CD4-positive, alpha-beta T cell treated with Interferon gamma for 1 hour (primary cell): ENCODE results near the gene CRACR2B.

Source experiments
- DNase-seq: peaks from one replicate; pipeline ENCODE4 v3.0.0-alpha.2; 2020

CRACR2B gene

DNA sequence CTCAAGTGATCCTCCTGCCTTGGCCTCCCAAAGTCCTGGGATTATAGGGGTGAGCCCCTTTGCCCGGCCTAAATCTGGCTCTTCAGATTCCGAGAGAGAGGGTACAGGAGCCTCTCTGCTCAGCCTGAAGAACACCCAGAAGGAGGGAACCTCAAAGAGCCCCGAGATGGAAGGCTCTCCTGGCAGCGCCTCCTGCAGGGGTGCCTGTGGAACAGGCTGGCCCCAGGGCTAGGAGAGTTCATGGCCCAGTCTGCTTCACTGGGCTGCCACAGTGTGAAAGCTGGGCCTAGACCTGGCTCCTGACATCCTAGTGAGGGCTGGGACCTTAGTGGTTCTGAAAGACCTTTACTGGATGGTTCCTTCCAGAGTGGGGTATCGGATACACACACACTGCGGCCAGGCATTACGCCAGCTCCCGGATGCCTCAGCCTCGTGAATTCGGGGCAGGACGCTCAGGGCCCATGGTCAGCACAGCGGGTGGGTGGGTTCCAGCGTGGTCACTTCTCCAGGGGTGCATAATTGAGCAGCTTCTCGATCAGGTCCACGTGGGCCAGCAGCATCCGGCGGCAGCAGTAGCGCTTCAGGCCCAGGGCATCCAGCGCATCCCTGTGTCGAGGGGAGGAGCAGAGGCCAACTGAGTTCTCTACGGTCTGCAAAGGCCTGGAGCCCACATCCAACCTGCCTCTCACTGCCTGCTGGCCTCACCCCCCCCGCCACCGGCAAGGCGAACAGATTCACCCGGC lies 12.3 kb downstream of the CRACR2B start:
- no peak for DNase-seq

DNA sequence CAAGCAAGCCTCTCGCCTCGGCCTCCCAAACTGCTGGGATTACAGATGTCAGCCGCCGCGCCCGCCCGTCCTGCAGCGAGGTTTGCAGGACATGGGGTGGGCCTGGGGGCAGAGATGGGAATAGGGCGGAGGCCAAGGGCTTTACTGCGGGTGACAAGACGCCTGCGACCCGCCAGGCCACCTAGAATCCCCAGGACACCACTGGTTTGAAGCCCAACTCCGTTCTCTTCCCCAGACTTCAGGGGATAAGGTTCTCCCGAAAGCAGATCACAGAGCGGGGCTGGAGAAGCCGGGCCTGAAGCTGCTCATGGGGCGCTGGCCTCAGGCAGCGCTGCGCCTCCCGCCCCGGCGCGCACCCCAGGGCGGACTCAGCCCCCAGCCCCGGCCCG lies 14.3 kb downstream of the CRACR2B start:
- no peak for DNase-seq

DNA sequence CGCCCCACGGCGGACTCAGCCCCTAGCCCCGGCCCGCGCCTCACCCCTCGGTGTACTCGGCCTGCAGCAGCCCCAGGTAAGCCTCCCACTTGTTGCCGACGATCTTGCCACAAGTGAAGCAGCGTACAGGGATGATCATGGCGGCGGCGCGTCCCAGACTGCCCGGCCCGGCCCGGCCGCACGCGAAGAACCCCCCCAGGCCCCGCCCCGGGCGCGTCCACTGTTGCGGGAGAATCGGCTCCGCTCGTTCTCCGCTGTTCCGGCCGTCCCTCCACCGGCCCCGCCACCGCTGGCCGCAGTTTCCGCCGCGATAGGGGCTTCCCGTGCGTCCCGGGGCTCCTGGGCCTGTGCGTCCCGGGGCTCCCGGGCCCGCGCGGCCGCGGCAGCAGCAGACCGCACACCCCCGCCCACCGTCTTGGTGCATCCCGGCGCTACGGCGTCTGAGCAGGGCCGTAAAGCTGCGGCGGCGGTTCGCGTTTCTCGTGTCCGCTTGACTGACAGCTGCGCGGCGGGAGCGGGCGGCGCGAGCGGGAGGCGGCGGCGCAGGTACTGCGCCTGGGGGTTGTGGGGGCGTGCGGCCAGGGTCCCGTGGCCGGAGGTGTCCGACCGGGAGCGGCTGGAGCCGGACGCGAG lies 14.8 kb downstream of the CRACR2B start, which contains the start of the genes POLR2L and TSPAN4:
Gene POLR2L (minus strand): TSS at position 160 of the 633 bp plus-strand sequence. CDS start 21 bp downstream, at position 139.
Gene TSPAN4 (plus strand): TSS at position 483 of the 633 bp plus-strand sequence. CDS start 7,453 bp downstream, outside the sequence.
- DNase-seq: peak; percentile 80

DNA sequence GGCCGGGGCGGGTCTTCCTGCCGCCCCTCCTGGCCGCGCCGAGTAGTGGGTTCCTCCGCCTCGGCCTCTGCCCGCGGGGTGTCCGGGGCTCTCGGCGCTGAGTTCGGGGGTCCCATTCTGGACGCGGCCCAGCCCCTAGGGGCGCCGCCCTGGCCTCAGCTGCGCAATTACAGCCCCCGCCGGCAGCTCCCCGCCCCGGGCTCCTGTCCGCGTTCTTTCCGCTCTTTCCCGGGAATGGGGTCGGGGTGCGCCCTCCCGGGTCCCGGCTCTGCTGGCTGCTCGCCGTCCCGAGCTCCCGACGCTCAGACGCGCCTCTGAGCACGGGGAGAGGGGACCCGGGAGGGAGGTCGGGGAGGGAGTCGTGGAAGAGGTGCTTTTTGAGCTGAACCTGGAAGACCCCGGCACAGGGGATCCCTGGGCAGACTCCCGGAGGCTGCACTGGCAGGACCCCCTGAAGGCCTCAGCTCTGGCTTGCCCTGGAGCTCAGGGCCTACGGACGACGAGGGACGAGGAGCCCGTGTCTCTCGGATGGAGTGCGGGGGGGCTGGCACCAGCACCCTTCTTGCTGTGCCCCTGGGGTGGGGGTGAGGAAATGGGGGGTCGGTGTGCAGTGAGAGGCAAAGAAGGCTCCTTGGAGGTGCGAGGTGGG lies 15.5 kb downstream of the CRACR2B start:
- no peak for DNase-seq

DNA sequence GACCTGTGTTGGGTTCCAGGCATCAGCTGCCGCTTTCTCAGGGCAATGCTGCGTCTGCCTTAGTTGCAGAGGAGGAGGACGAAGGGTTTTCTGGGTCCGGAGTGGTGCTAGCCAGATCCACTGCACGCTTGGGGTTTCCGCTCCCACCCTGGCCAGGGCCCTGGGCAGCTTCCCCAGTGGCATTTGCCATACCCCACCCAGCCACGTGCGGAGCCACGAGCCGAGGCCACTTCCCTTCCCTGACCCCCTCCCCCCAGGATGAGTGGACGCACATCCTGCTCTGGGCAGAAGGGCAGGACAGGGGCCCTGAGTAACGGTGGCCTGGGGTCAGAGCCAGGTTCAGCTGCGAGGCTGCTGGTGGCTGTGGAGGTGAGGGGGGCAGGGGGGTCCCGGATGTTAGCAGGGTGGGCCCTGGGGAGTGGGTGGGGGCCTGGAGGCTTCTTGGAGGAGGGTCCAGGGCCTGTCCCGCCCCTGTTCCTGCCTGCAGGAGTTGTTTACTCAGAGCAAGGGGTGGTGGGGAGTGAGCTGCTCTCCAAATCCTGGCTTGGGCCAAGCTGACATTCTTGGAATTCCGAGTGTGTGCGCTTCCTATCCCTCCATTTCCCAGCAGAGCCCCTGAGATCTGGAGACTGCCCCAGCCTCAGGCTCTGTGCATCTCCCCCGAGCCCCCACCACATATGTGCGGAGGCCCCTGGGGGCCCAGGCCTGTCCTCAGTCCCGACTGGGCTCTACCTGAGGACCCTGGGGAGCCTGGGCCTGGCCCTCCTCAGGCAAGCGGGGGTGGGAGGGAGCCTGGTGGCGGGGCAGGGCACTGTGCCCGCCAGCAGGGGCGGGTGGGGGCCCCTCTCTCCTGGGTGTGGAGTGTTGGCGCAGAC lies 16.3 kb downstream of the CRACR2B start:
- DNase-seq: peak; percentile 64

DNA sequence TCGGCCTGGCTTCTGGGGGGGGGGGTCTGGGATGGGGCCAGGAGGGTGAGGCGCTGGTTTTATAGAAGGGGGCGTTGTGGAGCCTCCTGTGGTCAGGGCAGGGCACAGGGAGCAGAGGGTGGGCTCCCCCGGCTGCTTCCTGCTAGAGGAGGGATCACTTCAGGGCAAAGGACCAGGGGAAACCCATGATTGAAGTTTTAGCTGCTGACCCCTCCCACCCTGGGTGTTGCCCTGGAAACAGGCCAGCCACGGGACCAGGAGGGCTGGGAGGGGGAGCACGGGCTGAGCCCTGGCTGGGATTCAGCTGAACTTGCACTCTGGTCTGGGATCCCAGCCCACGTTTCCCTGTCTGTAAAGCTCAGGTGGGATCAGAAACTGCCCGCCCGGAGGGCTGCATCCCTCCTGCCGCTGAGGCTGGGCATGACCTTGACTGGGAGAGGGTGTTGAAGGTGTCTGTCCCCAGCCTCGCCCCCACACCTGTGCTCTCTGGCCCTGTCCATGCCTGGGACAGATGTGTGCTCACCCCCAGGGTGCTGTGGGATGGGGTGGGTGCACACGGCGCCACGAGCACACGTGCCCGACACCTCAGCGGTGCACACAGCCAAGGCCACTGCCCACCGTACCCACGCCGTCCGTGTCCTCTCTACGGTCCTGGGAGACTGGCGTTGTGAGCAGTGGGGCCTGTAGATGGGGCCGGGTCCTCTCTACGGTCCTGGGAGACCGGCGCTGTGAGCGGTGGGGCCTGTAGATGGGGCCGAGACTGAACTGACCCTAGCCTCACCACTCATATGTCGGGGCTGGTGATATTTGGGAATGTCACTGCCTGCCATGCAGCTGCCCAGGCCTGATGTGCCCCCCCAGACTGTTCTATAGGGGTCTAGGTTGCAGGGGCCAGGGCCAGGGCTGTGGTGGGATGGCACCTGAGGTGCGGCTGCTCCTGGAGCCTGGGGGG lies 17.2 kb downstream of the CRACR2B start:
- peak; percentile 54 for DNase-seq

DNA sequence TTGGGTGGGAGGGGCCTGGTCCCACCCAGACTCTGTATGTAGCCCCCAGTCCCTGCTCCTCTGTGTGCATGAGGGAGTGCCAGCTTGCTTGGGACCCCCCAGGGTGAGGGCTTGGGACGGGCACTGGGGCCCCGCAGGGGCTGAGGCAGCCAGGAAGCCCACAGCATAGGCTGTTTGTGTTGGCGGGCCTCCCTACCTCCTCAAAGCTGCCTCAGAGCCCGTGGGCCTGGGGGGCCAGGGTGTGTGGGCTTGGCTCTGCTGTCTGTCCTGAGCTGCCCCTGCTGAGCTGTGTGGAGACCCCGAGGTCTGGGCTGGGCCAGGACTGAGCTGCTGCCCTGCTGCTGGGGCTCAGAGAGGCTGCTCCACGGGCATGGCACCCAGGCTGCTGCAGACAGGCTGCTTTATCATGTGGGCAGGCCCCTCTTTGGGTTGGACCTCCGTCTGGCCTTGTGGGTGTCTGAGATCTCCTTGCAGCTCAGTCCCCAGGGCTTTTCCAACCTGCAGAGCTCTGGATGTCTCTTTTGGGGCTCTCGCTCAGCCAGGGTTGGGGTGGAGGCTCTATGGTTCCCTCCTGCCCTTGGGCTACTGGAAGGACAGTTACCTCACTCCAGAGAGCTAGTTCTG lies 18.3 kb downstream of the CRACR2B start:
- DNase-seq: no peak

DNA sequence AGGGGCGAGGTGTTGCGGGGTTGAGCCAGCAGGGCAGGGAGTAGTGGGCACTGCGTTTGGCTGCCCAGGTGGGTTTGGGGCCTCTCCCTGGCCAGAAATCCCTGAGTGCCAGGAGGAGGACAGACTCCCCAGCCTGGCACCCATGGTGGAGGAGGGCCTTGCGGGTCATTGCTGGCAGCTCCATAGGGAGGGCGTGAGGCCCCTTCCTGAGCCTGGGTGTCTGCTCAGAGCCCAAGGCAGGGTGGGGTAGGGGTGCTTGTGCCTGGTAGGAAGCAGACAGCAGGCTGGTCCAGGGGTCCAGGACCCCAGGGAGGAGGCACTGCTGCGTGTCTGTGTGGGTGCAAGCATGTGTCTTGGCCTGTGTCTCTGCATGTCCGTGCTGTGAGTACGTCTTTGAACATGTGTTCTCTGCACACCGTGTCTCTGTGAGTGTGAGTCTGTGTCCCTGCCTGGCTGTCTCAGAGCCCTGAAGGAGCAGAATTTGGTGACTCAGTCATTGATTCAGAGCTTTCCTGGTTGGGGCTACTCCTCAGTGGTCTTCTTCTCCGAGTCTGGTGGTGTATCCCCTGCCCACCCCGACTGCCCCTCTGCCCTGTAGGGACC lies 18.9 kb downstream of the CRACR2B start:
- DNase-seq: no peak

DNA sequence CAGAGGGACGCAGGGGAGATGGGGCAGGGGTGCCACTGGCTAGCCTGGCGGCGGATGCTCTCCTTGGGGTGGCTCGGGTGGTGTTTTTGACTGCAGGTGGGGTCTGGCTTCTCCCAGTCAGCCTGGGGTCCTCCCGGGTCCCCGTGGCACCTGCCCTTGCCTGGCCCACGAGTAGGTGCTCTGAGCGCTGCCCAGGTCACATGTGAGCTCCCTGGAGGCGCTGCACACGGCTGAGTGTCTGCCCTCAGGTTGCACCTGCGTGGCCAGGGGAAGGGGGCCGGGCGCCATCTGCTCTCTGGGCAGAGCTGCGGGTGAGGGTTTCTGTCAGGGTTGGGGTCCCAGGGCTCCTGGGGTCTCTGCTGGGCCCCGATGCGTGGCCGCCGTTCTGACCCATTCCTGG lies 20.2 kb downstream of the CRACR2B start:
- DNase-seq: no peak

DNA sequence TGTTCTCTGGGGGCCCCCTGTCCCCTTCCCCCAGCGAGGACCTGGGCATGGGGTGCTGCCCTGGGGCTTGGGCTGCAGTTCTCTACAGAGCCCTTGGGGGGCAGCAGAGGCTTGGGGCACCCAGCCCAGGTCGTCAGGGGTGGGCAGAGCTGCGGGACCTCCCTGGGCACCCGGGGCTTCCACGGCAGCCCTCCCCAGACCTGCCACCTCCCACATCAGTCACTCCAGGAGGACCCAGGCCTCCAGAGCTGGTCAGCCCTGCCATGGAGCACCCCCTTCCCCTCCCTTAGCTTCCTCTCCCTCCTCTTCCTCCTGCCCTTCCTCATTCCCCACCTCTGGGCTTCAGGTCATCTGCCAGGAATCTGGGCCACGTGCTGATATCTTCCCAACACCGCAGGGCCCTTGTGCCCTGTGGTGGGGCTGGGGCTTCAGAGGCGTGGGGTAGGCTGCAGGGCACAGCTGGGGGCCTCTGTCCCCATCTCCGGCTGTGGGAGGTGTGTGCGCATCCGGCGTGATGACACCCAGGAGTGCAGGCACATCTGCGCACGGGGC lies 20.7 kb downstream of the CRACR2B start:
- peak; percentile 55 for DNase-seq

DNA sequence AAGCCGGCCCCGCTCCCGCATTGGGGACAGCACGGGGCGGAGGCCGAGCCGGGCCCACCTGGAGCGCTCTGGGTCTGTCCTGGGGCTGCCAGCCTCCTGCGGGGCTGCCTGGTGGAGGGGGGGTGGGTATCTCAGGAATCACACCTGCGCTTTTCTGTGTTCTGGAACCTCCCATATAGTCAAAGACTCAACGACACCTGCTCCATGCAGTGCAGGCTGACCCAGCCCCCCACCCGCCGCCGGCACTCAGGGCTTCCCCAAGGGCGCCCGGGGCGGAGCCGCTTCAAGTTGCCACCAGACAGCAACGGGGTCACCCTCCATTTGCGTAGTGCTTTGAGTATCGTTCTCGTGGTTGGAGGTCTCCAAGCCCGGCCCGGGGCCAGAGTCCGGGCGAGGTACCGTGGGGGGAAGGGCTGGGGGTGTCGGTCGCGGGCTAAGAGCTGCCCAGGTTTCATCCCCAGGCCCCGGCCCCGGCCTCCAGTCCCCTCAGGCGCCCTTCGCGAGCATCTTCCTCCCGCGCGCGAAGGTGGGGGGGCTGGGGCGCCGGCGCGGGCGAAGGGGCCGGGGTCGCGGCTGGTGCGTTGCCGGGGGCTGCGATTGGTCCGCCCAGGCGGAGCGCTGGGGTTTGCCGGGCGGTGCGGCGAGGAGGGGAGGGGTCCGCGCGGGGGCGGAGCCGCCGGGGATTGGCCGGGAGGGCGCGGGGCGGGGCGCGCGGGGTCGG lies 21.5 kb downstream of the CRACR2B start:
- DNase-seq: no peak

DNA sequence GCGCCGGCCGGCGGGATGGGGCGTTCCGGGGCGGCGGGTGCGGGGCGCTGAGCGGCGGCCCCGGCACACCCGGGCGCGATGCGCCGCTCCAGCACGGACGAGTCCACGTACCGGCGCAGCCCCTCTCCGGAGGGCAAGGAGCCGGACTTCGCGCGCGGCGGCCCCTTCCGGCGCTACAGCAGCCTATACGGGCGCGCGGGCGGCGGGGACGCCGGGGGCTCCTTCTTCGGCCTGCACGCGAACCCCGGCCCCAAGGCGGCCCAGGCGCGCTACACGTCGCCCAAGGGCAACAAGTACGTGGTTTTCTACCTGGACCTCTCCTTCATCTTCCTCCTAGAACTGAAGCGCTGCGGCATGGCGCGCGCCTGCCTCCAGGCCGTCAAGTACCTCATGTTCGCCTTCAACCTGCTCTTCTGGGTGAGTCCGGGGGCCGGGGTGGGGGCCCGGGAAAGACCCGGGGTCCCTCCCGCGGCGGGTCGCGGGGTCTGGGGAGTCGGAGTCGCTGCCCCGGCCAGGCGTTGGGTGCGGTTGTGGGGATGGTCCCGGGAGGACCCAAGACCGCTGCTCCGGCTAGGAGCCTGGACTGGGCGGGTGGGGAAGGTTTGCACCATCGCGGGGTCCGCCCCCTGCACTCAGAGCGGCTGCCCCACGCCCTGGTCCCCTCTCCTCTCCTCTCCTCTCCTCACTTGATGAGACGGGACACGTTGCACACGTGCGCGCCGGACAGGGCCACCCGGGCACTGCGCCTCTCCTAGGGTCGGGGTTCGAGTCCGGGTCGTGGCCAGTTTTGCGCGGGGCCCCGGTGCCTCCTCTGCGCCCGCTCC lies 22.4 kb downstream of the CRACR2B start:
- no peak for DNase-seq

DNA sequence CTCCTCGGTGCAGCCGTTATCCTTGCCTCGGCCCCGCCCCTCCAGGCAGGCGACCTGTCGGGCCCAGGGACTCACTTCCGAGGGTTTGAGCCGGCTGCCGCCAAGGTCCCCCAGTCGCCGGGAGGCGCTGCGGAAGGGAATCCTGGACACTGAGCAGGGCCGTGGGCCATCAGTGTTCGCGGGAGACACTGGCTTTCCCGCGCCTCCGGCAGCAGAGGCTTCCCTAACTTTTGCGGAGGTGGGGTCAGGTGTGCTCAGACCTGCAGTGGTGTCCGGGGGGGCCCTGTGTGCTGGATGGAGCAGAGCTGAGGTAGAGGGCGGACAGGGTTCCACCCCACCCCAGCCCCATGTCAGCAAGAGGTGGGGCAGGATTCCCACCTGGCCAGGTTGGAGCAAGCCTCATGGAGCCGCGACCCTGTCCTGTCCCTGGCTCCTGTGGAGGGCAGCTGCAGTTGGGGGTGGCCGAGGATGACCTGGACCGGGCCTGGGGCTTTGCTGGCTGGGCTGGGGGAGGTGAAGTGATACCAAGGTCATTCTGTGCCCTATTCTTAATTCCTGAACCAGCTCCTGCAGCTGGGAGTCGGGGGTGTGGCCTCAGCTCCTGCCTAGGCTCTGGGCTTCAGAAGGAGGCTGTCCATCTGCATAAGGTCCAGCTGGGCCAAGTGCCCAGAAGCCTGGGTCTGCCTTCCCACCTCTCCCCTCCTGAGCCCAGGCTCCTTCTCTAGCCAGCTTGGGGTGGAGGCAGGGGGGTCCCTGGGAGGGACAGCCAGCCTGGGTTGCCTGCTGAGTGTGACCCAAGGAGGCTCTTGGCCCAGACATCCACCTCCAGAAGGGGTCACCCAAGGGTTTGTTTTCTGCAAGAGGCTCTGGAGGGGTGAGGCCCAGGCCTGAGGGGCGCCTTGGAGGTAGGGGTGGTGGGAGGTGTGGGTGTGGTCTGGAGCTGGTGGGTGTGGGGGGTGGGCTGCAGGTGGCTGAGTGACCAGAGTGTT lies 23.4 kb downstream of the CRACR2B start:
- DNase-seq: no peak

DNA sequence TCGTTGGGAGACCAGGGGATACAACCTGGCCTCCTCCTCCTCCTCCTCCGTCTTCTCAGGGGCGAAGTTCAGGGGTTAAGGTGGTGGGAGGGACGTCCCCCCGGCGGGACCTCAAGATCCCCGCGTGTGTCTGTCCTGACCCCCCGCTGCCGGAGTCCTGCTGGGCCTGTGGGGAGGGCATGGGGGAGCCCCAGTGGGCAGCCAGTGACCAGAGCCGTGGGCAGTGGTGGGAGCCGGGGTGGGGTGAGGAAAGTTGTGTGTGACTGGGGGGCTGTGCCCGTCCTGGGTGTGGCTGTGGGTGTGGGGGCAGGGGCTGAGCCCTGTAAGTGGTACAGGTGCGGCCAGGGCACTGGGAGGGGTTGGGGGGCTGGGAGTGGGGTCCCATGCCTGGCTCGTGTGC lies 25.0 kb downstream of the CRACR2B start:
- DNase-seq: no peak

DNA sequence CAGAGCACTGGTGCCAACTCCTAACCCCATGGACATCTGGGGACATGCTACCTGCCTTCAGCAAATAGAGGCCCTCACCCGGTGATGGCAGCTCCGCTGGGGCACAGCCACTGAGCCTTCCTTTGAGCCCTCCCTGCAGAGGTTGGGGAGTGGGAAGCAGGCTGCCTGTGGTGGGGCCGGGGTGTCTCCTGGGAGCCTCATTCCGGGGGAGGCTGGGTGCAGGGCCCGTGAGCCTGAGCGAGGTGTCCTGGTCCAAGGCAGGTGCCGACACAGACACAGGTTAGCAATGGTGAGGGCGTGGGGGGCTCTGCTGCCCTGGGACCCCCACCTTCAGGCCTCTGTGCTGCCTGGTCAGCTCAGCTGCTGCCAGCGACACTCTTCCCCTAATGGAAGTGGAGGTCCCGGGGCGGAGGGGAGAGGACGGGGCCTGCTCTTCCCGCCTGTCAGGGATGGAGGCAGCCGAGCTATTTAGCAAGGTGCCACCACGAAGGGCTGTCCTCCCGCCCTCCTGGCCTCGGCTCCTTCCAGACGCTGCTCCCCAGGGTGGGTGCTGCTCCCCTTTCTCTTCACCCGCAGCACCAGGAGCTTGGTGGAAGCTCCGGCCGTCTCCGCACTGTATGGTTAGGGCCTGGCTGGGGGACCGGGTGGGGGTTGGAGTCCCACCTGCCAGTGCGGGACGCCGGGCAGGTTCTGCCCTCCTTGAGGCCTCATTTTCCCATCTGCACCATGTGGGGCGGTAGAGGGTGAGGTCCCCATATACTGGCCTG lies 26.1 kb downstream of the CRACR2B start:
- DNase-seq: no peak

DNA sequence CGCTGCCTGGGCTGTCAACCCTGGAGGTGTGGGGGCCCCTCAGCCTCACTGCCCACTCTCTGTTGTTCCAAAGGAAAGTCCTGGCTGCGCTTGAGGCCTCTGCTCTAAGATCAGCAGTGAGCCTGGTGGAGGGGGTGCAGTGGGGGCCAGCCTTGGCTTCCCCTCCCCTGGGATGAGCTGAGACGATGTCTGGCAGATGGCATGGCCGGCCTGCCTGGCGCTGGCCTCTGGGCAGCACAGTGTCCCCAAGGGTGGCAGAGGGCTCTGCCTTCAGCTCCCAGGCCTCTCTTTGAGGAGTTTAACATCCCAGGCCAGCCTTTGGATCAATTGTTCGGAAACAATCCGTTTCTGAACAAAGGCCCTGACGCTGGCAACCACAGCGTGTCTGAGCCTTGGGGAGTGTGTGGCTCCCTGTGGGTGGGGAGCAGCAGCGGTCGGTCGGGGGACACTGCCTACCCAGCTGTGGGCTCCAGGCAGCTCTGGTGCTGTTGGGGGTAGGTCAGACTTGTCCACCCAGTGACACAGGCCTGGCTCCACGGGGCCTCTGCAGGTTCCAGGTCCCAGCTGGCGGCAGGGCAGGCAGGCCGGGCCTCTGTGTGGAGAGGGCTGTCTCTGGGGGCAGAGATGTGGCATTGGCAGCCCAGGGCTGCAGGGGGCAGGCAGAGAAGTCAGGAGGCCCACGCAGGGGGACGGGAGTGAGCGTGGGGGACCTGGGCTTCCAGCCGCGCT lies 27.0 kb downstream of the CRACR2B start:
- no peak for DNase-seq
